Body of pancreas (tissue), 4 donors: Measurements from ENCODE around the gene TPRA1.

Experiments
- POLR2A ChIP-seq, 3 donors: fragments of 450-650 bp; IDR thresholded peaks; one replicate each; pipeline ENCODE4 v1.6.1; 2016; ENCODE audit warnings: antibody characterized with exemption in 3 of 3, mild to moderate bottlenecking in 2 of 3
- TF ChIP-seq, protein P1 (sequence below), 7 experiments: fragments of 450-650 bp in 4 of 7; fragments of 200-600 bp in 3 of 7; sonication (generic) in 3 of 7; IDR thresholded peaks; one replicate each; pipeline ENCODE4 v1.5.1; 2016 to 2019; ENCODE audit warnings: antibody characterized with exemption in 7 of 7

DNA sequence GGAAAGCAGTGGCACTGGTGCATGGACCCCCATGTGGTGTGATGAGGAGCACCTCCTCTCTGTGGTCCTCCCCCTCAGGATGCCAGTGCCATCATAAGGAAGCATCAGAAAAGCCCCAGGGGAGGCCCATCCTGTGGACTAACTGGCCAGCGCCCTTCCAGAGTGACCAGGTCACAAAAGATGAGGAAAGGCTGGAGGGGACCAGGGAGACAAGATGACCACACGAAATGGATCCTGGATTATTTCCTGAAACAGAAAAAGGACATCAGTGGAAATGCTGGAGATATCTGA, 56.4 kb downstream of the TPRA1 start:
- no peak for TF ChIP-seq POLR2A (IDR thresholded peaks at IDR 0.05)
- TF ChIP-seq, protein P1, sequence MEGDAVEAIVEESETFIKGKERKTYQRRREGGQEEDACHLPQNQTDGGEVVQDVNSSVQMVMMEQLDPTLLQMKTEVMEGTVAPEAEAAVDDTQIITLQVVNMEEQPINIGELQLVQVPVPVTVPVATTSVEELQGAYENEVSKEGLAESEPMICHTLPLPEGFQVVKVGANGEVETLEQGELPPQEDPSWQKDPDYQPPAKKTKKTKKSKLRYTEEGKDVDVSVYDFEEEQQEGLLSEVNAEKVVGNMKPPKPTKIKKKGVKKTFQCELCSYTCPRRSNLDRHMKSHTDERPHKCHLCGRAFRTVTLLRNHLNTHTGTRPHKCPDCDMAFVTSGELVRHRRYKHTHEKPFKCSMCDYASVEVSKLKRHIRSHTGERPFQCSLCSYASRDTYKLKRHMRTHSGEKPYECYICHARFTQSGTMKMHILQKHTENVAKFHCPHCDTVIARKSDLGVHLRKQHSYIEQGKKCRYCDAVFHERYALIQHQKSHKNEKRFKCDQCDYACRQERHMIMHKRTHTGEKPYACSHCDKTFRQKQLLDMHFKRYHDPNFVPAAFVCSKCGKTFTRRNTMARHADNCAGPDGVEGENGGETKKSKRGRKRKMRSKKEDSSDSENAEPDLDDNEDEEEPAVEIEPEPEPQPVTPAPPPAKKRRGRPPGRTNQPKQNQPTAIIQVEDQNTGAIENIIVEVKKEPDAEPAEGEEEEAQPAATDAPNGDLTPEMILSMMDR (IDR thresholded peaks at IDR 0.05): no peak
